Pancreas (tissue), 10 donors: ENCODE data around the gene DNAJC11. TPM values are rescaled to one million over a fixed set of nuclear protein-coding genes. Genes with fewer than 3 reads are reported as not detected.
A peak's percentile ranks its signal among the peaks of the same experiment; 100 is the strongest.

ENCODE experiments used
- ATAC-seq, 4 donors: fragments of 200-7000 bp; cut with Tn5 transposase; one replicate each; pipeline versions ENCODE4 v1.8.0 to v1.9.1; 2020; ENCODE audit warnings: mild to moderate bottlenecking in 4 of 4, moderate library complexity in 4 of 4
- DNase-seq, 6 donors: peaks; one replicate each; pipeline ENCODE4 v3.0.0-alpha.2; 2020
- FAIRE-seq: peaks from 2 replicates; lab custom pipeline; 2012; peaks lifted over from hg19 to GRCh38; lab: Jason Lieb, UNC
- H3K27ac ChIP-seq, 4 donors: fragments of 200-600 bp; sonication (generic); 1 replicate in 3 of 4; 2 replicates in 1 of 4; pipeline versions ENCODE4 v1.5.0 to v1.8.0; 2020
- H3K27me3 ChIP-seq, 4 donors: fragments of 200-600 bp; one replicate each; pipeline ENCODE4 v1.8.0; 2021
- H3K36me3 ChIP-seq, 3 donors: fragments of 200-600 bp; sonication (generic) in 1 of 3; one replicate each; pipeline versions ENCODE4 v1.5.0 to v1.8.0; 2020 to 2021
- H3K4me1 ChIP-seq, 3 donors: fragments of 200-600 bp; one replicate each; pipeline ENCODE4 v1.8.0; 2021
- H3K4me3 ChIP-seq, 4 donors: fragments of 200-600 bp; sonication (generic) in 2 of 4; one replicate each; pipeline versions ENCODE4 v1.5.0 to v1.8.0; 2020 to 2021
- H3K9me3 ChIP-seq, 4 donors: fragments of 200-600 bp; one replicate each; pipeline ENCODE4 v1.8.0; 2021
- WGBS, 2 donors: extraction: QIAGEN DNeasy Blood & Tissue Kit; methylation state at CpG; one replicate each; pipeline ENCODE4 v1.1.7; 2013; 5-methylcytosine and 5-hydroxymethylcytosine counted together
- intact Hi-C, 3 donors: fragments of 100-400 bp; cut with DNase I; formaldehyde crosslinking; loops; one replicate each; pipeline versions ENCODE4 v1.11.1 to v1.14.2; 2022
- polyA plus RNA-seq, 2 donors: library from polyadenylated mRNA; stranded (reverse); fragments of 200-250 nt; gene quantifications; one replicate each; pipeline ENCODE4 v1.2.3, GENCODE V29; 2013
- total RNA-seq, 6 donors: library from RNA; stranded (reverse); fragmentation: NEBNext Ultra II Directional in 4 of 6; extraction: Animal tissue kit (Norgen Biotek cat#: 25700) in 4 of 6; gene quantifications; one replicate each; pipeline versions ENCODE4 v1.2.1 to v1.2.4, GENCODE V29; 2021 to 2023
- TF ChIP-seq, protein P1 (sequence below), 4 donors: fragments of 200-600 bp; sonication (generic) in 3 of 4; IDR thresholded peaks; one replicate each; pipeline versions ENCODE4 v1.5.0 to v1.8.0; 2021; ENCODE audit warnings: antibody characterized with exemption in 4 of 4
- donor health status: healthy with polysubstance abuse.
- donor health status: DM: no; HTN: no; CAD: no; lungs with moderate emphysema.
- donor health status: DM: no; HTN: no; CAD: no.
- donor health status: control.
- donor health status: control.
- donor health status: Bipolar disorder and iron deficiency.
- donor health status: DM: yes; HTN: yes; CAD: no.
- donor health status: DM: no; HTN: no; CAD: no.
- donor health status: DM: no; HTN: no; CAD: no.
- donor health status: DM: yes; HTN: yes; CAD: no.

Gene DNAJC11
- total and polyA plus RNA-seq, 8 donors, result 14.9 to 30.6 (median 20.2) TPM

DNA sequence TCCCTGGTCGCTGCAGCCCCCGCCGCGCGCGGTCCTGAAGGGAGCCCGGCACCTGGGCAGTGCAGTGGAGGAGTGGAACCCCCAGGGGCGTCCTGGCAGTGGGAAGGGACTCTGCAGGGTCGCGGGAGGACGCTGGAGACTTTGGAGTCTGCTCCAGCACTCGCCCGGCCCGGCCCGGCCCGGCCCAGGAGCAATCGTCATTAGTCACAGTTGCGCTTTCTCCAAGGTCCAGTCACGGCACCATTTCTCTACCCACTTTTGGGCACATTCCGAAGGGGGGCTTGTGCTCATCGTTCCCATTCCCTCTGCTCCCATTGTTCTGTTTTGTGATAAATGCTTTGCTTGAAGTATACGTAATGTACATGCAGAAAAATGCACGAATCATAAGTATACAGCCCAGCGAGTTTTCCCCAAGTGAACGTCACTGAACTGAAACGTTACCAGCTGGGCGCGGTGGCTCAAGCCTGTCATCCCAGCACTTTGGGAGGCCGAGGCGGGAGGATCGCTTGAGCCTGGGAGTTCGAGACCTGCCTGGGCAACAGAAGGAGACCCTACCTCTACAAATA is 75.9 kb downstream of the DNAJC11 start:
- intact Hi-C loops, result no loop called here
- FAIRE-seq (no peak), ATAC-seq (peak; percentile 23 to 41 (median 34)), DNase-seq (peak in 1 of 6 donors; percentile 80)
- Histone ChIP-seq H3K36me3 (peaks cover 0 to 19% (median 4%) of the 10 kb centered on the region in 3 donors), H3K9me3 (no peaks in the 10 kb centered on the region), H3K27ac (peak overlapping the region; percentile 64 to 84 (median 80)), H3K27me3 (no peaks in the 10 kb centered on the region), H3K4me1 (peaks cover 0 to 7% (median 6%) of the 10 kb centered on the region in 3 donors), H3K4me3 (peak overlapping the region; percentile 80 to 86 (median 84))
- TF ChIP-seq, protein P1, sequence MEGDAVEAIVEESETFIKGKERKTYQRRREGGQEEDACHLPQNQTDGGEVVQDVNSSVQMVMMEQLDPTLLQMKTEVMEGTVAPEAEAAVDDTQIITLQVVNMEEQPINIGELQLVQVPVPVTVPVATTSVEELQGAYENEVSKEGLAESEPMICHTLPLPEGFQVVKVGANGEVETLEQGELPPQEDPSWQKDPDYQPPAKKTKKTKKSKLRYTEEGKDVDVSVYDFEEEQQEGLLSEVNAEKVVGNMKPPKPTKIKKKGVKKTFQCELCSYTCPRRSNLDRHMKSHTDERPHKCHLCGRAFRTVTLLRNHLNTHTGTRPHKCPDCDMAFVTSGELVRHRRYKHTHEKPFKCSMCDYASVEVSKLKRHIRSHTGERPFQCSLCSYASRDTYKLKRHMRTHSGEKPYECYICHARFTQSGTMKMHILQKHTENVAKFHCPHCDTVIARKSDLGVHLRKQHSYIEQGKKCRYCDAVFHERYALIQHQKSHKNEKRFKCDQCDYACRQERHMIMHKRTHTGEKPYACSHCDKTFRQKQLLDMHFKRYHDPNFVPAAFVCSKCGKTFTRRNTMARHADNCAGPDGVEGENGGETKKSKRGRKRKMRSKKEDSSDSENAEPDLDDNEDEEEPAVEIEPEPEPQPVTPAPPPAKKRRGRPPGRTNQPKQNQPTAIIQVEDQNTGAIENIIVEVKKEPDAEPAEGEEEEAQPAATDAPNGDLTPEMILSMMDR (IDR thresholded peaks at IDR 0.05), result peak in 1 of 4 donors; percentile 6
- 1 to 2% methylated on average over 30 to 32 of the region's 32 CpGs for WGBS, 2 donors

- H3K27me3 ChIP-seq, result no peaks in the 10 kb centered on the region
- ATAC-seq (peak; percentile 91 to 95 (median 94)), FAIRE-seq (no peak), DNase-seq (peak; percentile 86 to 96 (median 91))
- intact Hi-C loops, result no loop called here
- 1 to 3% methylated on average over 34 to 73 of the region's 73 CpGs for WGBS, 2 donors
- H3K4me1 ChIP-seq, result peaks cover 0 to 7% (median 6%) of the 10 kb centered on the region in 3 donors
- peak within 1 kb of the TSS; percentile 64 to 84 (median 80) for H3K27ac ChIP-seq
- no peaks in the 10 kb centered on the region for H3K9me3 ChIP-seq
- H3K4me3 ChIP-seq, result peak within 1 kb of the TSS; percentile 80 to 86 (median 84)
- H3K36me3 ChIP-seq, result peaks cover 0 to 18% (median 4%) of the 10 kb centered on the region in 3 donors
- TF ChIP-seq, protein P1 (IDR thresholded peaks at IDR 0.05), result no peak
These were observed 76.7 kb downstream of the DNAJC11 start, which contains the start of gene THAP3 for GRCh38 chr1:6624710-6625583. THAP3 (plus strand) TSS chr1:6624868; CDS start chr1:6625219, 351 bp downstream.

- no peaks in the 10 kb centered on the region for H3K9me3 ChIP-seq
- WGBS, 2 donors, result 80 to 86% methylated on average over 14 of the region's 14 CpGs
- H3K4me1 ChIP-seq, result peaks cover 0 to 7% (median 6%) of the 10 kb centered on the region in 3 donors
- H3K36me3 ChIP-seq, result peaks cover 0 to 16% (median 4%) of the 10 kb centered on the region in 3 donors
- H3K27me3 ChIP-seq, result no peaks in the 10 kb centered on the region
- TF ChIP-seq, protein P1 (IDR thresholded peaks at IDR 0.05), result no peak
- intact Hi-C loops, result no loop called here
- no peak overlapping the region for H3K27ac ChIP-seq
- H3K4me3 ChIP-seq, result no peak overlapping the region
- ATAC-seq (no peak), FAIRE-seq (no peak), DNase-seq (no peak)
These were observed 78.2 kb downstream of the DNAJC11 start for GRCh38 chr1:6623269-6623965.

DNA sequence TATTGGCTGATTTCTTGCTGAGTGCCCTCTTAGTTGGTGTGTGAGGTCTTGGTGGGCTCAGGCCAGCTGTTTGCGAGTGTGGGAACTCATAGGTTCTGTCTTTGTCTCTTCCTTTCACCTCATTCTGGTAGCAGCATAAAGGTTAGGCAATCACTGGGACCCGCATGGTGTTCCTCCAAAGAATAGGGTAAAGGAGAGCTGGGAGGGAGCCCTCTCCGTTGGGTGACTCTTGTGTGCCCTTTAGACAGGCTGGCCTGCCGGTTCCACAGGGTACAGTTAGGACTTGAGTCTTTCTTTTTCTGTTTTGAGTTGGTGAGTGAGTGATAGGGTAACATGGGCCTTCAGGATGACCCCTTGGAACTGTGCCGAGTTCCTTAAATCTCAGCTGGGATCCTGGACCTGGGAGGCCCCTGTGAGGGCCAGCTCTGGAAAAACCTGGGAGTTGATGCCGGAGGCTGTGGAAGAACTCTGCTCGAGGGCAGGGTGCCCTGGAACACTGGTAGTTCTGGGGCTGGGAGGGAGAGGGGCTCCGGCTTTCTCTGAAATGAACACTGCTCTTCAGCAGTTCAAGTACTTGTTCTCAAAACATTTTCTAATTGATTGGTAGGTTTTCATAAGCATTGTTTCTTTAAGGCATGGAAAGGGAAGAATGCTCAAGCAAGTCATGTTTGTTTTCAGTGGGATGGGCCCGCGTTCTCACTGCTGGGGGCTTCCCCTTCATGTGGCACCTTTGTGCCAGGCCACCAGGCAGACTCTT is 79.0 kb downstream of the DNAJC11 start:
- ATAC-seq (no peak), FAIRE-seq (no peak), DNase-seq (no peak)
- H3K4me1 ChIP-seq, result peaks cover 0 to 7% (median 6%) of the 10 kb centered on the region in 3 donors
- no peaks in the 10 kb centered on the region for H3K27me3 ChIP-seq
- no peaks in the 10 kb centered on the region for H3K9me3 ChIP-seq
- H3K27ac ChIP-seq, result no peak overlapping the region
- H3K36me3 ChIP-seq, result peaks cover 0 to 16% (median 4%) of the 10 kb centered on the region in 3 donors
- TF ChIP-seq, protein P1 (IDR thresholded peaks at IDR 0.05), result no peak
- intact Hi-C loops, result no loop called here
- H3K4me3 ChIP-seq, result no peak overlapping the region
- 88 to 90% methylated on average over 10 of the region's 10 CpGs for WGBS, 2 donors
